ENCODE measurements around the gene CDH4. TPM values are rescaled to one million over a fixed set of nuclear protein-coding genes. Genes with fewer than 3 reads are reported as not detected.

Gene CDH4
- total RNA-seq, 2 donors from 2014 or later: 0.29 to 0.45 TPM

DNA sequence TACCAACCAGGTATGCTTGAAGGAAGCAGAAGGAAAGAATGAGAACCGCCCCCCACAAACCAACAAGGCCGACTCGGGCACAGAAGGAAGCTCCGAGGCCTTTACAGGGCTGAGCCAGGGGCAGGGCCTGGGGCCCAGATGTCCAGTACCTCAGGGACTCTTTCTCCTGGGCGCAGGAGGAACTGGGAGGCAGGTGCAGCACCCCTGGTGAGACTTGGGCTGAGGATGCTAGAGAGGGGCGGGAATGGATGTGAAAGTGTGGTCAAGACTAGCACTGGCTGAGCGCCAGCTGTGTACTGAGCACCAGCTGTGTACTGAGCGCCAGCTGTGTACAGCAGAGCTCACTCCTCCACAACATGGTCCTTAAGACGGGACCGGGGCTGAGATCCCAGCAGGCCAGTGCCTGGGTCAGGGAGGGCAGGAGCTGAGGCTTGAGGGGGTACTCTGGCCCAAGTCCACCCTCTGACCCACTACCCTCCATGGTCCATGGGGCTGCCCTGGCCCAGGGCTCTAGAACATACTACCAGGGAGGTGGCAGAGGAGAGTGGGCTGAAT lies 444.2 kb downstream of the CDH4 start:
- Mint-ChIP-seq H3K4me1 (no peaks in the 10 kb centered on the region), H3K4me3 (no peak overlapping the region), H3K27me3 (no peaks in the 10 kb centered on the region), H3K36me3 (ENCODE audit: low read depth) (no peaks in the 10 kb centered on the region), H3K9me3 (no peaks in the 10 kb centered on the region), H3K27ac (no peak overlapping the region)
- no peak for ATAC-seq (replicated peaks)

DNA sequence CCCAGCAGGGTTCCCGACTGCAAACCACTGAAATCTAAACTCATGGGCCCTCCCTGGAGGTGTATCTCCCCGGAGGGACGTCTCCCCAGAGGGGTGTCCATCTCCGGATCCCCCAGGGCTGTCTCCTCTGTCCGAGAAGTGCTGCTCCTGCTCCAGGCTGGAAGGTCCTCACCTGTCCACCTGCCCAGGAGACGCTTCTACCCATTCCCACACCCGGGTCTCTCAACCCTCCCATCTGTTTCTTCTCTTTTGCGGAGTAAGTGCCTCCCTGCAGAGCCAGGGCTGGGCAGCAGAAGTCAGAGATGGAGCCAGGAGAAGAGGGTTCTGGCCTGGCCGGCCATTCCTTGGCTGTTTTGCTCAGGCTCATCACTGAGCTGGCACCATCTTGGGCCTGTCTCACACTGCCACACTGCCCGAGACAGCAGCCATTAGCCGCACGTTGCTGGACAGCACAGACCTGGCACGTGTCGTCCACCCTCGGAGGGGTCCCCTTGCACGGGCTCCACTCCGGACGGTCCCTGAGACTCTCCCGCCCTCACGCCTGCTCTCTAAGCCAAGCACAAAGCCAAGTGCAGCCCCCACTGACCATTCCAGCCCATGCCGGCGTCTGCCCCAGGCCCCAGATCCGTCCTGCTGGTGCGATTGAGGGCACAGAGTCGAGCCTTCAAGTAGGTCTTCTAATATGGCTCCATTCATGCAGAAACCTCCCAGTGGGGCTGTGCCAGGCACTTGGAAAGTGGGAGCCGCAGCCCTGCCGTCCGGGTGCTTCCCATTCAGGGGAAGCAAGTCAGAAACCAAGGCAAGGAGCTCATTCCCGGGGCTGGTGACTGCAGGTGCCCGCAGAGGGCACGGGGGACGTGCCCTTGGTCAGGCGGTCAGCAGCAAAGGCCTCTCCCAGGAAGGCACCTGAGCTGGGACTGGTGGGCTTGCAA lies 445.9 kb downstream of the CDH4 start:
- Mint-ChIP-seq H3K9me3 (no peaks in the 10 kb centered on the region), H3K27ac (no peak overlapping the region), H3K4me3 (no peak overlapping the region), H3K36me3 (ENCODE audit: low read depth) (no peaks in the 10 kb centered on the region), H3K4me1 (no peaks in the 10 kb centered on the region), H3K27me3 (no peaks in the 10 kb centered on the region)
- ATAC-seq (replicated peaks): no peak

GRCh38 chr20:61698598-61699494 lies 446.8 kb downstream of the CDH4 start:
- no peak overlapping the region for H3K4me3 Mint-ChIP-seq
- no peaks in the 10 kb centered on the region for H3K4me1 Mint-ChIP-seq
- no peaks in the 10 kb centered on the region for H3K9me3 Mint-ChIP-seq
- no peak overlapping the region for H3K27ac Mint-ChIP-seq
- H3K36me3 Mint-ChIP-seq (ENCODE audit: low read depth): no peaks in the 10 kb centered on the region
- ATAC-seq (replicated peaks): no peak
- no peaks in the 10 kb centered on the region for H3K27me3 Mint-ChIP-seq

GRCh38 chr20:61699495-61700374 lies 447.7 kb downstream of the CDH4 start:
- H3K27ac Mint-ChIP-seq: no peak overlapping the region
- H3K4me1 Mint-ChIP-seq: no peaks in the 10 kb centered on the region
- no peaks in the 10 kb centered on the region for H3K27me3 Mint-ChIP-seq
- no peaks in the 10 kb centered on the region for H3K9me3 Mint-ChIP-seq
- no peaks in the 10 kb centered on the region for H3K36me3 Mint-ChIP-seq (ENCODE audit: low read depth)
- no peak overlapping the region for H3K4me3 Mint-ChIP-seq
- no peak for ATAC-seq (replicated peaks)

- H3K27me3 Mint-ChIP-seq: no peaks in the 10 kb centered on the region
- no peaks in the 10 kb centered on the region for H3K4me1 Mint-ChIP-seq
- H3K27ac Mint-ChIP-seq: no peak overlapping the region
- ATAC-seq (replicated peaks): no peak
- no peaks in the 10 kb centered on the region for H3K9me3 Mint-ChIP-seq
- H3K36me3 Mint-ChIP-seq (ENCODE audit: low read depth): no peaks in the 10 kb centered on the region
- H3K4me3 Mint-ChIP-seq: no peak overlapping the region
These were observed 448.6 kb downstream of the CDH4 start for GRCh38 chr20:61700595-61701140.

DNA sequence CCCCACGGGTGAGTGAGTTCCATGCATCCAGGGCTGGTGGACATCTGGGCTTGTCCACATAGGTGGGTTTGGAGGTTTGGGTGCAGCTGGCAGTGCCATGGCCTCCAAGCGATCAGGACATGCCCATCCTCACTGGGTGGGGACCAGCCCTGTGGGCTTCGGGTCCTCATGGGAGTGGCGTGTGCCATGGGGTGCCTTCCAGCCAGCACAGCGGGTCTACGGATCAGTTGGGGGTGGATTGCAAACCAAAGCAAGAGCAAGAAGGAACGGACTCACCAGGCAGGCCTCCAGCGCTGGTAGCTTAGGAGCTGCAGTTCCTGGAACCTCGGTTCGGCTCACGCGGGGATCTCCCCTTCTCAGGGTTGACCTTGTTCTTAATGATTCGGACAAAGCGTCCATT lies 449.3 kb downstream of the CDH4 start:
- ATAC-seq (replicated peaks): no peak
- Mint-ChIP-seq H3K27ac (no peak overlapping the region), H3K27me3 (no peaks in the 10 kb centered on the region), H3K4me1 (no peaks in the 10 kb centered on the region), H3K4me3 (no peak overlapping the region), H3K9me3 (no peaks in the 10 kb centered on the region), H3K36me3 (ENCODE audit: low read depth) (no peaks in the 10 kb centered on the region)

DNA sequence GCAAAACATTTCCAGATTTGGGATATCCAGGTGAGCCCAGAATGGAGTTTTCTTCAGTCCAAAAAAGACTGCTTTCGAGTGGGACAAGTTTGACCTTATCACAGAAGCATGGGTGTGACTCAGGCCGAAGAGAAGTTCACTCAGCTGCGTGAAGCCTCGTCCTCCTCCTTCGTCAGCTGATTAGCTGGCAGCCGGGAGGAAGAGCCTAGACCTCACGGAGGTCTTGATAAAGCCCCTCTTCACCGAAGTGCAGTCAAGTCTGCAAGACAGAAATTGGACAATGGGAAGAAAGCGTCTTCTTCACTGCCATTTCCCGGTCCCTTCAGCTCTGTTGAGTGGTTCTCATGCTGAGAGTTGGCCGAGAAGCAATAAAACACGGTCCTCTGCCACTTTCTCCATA lies 449.7 kb downstream of the CDH4 start:
- no peak overlapping the region for H3K4me3 Mint-ChIP-seq
- no peaks in the 10 kb centered on the region for H3K4me1 Mint-ChIP-seq
- no peaks in the 10 kb centered on the region for H3K36me3 Mint-ChIP-seq (ENCODE audit: low read depth)
- H3K9me3 Mint-ChIP-seq: no peaks in the 10 kb centered on the region
- H3K27ac Mint-ChIP-seq: no peak overlapping the region
- no peaks in the 10 kb centered on the region for H3K27me3 Mint-ChIP-seq
- no peak for ATAC-seq (replicated peaks)

- Mint-ChIP-seq H3K9me3 (no peaks in the 10 kb centered on the region), H3K27me3 (no peaks in the 10 kb centered on the region), H3K36me3 (ENCODE audit: low read depth) (no peaks in the 10 kb centered on the region), H3K4me3 (no peak overlapping the region), H3K27ac (no peak overlapping the region), H3K4me1 (no peaks in the 10 kb centered on the region)
- ATAC-seq (replicated peaks): no peak
These were observed 450.2 kb downstream of the CDH4 start for GRCh38 chr20:61702246-61702645.

GRCh38 chr20:61704661-61705060 lies 452.6 kb downstream of the CDH4 start:
- no peak for ATAC-seq (replicated peaks)
- Mint-ChIP-seq H3K9me3 (no peaks in the 10 kb centered on the region), H3K27me3 (no peaks in the 10 kb centered on the region), H3K36me3 (ENCODE audit: low read depth) (no peaks in the 10 kb centered on the region), H3K4me3 (no peak overlapping the region), H3K4me1 (no peaks in the 10 kb centered on the region), H3K27ac (no peak overlapping the region)

DNA sequence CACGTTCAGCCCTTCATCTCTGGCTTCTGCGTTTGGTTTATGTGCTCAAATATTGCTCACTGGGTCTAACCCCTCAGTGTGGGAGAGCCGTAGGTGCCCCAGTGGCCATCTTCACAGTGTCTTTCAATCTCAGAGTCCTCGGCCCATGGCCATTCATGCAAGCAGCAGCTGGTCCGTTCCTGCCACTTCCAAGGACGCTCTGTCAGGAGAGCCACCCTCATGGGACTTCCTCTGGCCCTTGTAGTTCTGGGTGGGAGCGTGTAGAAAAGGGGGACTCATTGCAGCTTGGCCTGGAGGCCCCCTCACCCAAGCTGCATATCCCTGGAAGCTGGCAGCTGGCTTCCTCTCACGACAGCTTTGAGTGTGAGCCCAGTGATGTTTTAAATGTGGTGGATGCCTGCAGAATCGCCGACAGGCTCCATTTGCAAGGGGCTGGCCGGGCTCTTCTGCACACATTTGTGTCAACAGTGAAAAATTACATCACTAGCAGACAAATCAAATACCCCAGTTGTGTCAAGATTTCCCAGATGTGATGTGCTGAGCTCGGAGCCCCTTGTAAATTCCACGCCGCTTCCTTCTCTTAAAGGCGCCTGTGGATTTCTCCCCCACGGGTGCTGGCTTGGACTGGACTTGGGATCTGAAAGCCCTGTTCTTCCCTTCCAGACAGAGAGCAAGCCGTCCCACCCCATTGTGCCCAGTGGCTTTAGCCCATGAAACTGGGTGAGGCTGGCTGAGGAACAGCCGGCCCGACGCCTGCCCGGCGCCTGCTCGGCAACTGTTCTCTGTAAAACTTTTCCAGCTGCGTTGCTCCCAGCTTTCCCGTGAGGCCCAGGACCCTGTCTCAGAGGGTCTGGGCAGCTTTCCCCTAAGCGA lies 453.6 kb downstream of the CDH4 start:
- ATAC-seq (replicated peaks): no peak
- H3K27ac Mint-ChIP-seq: no peak overlapping the region
- no peaks in the 10 kb centered on the region for H3K4me1 Mint-ChIP-seq
- no peaks in the 10 kb centered on the region for H3K36me3 Mint-ChIP-seq (ENCODE audit: low read depth)
- H3K27me3 Mint-ChIP-seq: no peaks in the 10 kb centered on the region
- H3K4me3 Mint-ChIP-seq: no peak overlapping the region
- H3K9me3 Mint-ChIP-seq: no peaks in the 10 kb centered on the region

GRCh38 chr20:61706259-61706961 lies 454.3 kb downstream of the CDH4 start:
- Mint-ChIP-seq H3K27ac (no peak overlapping the region), H3K4me3 (no peak overlapping the region), H3K36me3 (ENCODE audit: low read depth) (no peaks in the 10 kb centered on the region), H3K4me1 (no peaks in the 10 kb centered on the region), H3K27me3 (no peaks in the 10 kb centered on the region), H3K9me3 (no peaks in the 10 kb centered on the region)
- no peak for ATAC-seq (replicated peaks)

- ATAC-seq (replicated peaks): no peak
- no peaks in the 10 kb centered on the region for H3K27me3 Mint-ChIP-seq
- H3K9me3 Mint-ChIP-seq: no peaks in the 10 kb centered on the region
- H3K4me1 Mint-ChIP-seq: no peaks in the 10 kb centered on the region
- H3K36me3 Mint-ChIP-seq (ENCODE audit: low read depth): no peaks in the 10 kb centered on the region
- H3K27ac Mint-ChIP-seq: no peak overlapping the region
- no peak overlapping the region for H3K4me3 Mint-ChIP-seq
These were observed 456.8 kb downstream of the CDH4 start for GRCh38 chr20:61708891-61709290.
